ENCODE data around the gene AGAP1. TPM values are rescaled to one million over a fixed set of nuclear protein-coding genes. Genes with fewer than 3 reads are reported as not detected.
A peak's percentile ranks its signal among the peaks of the same experiment; 100 is the strongest.

Gene AGAP1
- total RNA-seq, 4 donors from 2014 or later, result 5.3 to 30.6 (median 19.2) TPM

DNA sequence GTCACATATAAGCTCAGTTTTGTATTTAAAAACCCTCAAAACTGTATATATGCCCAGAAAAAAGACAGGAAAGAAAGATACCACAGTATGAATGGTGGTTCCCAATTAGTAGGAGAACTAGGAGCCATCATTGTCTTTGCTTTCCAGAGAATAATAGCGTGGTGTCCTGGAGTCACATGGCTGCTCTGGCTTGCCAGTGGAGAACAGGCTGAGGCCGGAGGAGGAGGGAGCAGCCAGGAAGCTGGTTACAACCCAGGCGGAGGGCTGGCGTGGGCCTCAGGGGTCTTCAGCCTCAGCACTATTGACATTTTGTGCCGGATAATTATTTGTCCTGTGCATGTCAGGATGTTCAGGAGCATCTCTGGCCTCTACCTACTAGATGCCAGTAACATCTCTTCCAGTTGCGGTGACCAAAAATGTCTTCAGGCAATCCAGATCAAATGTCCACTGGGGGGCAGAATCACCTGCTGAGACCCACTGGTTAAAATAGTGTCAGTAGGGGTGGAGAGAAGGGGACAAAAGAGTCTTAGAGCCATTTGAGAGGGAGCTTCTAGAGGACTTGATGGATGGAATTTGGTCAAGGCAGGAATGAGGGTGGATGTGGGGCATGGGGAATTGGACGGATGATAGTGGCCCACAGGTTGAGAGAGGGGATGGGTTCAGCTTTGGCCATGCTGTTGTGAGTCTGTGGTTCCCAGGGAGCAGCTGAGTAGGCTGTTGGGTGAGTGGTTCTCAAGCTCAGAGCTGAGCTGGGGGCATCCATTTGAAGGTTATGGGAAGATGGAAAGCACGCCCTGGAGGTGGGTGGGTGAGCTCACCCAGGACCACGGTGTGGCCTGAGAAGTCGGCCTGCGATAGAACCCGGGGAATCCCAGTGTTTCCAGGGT, 144.9 kb downstream of the AGAP1 start:
- H3K4me3 ChIP-seq, result no peak overlapping the region
- DNase-seq, result no peak
- H3K27me3 ChIP-seq, result no peaks in the 10 kb centered on the region
- H3K9me3 ChIP-seq, result no peaks in the 10 kb centered on the region
- H3K36me3 ChIP-seq, result no peaks in the 10 kb centered on the region
- TF ChIP-seq, protein P1, sequence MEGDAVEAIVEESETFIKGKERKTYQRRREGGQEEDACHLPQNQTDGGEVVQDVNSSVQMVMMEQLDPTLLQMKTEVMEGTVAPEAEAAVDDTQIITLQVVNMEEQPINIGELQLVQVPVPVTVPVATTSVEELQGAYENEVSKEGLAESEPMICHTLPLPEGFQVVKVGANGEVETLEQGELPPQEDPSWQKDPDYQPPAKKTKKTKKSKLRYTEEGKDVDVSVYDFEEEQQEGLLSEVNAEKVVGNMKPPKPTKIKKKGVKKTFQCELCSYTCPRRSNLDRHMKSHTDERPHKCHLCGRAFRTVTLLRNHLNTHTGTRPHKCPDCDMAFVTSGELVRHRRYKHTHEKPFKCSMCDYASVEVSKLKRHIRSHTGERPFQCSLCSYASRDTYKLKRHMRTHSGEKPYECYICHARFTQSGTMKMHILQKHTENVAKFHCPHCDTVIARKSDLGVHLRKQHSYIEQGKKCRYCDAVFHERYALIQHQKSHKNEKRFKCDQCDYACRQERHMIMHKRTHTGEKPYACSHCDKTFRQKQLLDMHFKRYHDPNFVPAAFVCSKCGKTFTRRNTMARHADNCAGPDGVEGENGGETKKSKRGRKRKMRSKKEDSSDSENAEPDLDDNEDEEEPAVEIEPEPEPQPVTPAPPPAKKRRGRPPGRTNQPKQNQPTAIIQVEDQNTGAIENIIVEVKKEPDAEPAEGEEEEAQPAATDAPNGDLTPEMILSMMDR (IDR thresholded peaks at IDR 0.05), result no peak
- TF ChIP-seq POLR2A (IDR thresholded peaks at IDR 0.05), result no peak
- peak overlapping the region; percentile 60 to 66 for H3K27ac ChIP-seq
- intact Hi-C loops (cut with DNase I; ENCODE audit: low total_unique reads), result no loop called here
- H3K4me1 ChIP-seq, result peaks cover 0 to 4% of the 10 kb centered on the region in 2 donors

DNA sequence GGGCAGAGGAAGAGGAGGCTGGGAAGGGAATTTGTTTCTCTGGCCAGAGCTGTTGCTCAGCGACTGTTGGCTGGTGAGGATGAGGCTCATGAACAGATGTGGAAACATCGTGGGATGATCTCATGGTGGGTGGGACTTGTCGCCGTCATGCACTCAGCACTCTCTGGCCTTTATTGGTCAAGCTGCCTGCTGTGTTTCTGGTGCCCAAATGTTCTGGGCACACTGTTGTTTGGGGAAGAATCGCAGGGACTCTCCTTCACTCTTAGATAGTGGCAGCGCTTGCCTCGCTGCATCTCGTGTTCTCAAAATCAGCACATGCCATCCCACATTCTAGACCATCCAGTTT, 145.6 kb downstream of the AGAP1 start:
- intact Hi-C loops (cut with DNase I; ENCODE audit: low total_unique reads), result no loop called here

DNA sequence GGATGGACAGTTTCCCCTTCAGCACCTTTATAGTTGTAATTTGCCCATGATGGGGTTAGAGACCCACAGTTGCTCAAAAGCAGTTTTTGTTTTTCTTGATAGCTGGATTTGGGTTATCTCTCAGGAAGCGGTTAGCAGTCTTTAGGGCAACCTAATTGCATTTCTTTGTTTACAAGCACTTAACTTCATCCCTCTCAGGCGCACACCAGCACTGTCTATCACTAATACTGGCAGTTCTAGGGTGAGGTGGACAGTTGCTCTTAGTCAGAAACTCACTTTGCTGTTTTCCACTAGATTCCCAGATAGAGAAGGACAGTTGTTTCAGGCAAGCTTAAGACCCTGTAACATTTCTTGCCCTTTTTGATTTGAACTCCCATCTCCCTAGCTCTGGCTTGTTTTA, 146.0 kb downstream of the AGAP1 start:
- peak overlapping the region; percentile 54 to 66 for H3K27ac ChIP-seq
- no peak overlapping the region for H3K4me3 ChIP-seq
- H3K4me1 ChIP-seq, result peaks cover 0 to 4% of the 10 kb centered on the region in 2 donors
- TF ChIP-seq, protein P1 (IDR thresholded peaks at IDR 0.05), result no peak
- no peak for TF ChIP-seq POLR2A (IDR thresholded peaks at IDR 0.05)
- H3K9me3 ChIP-seq, result no peaks in the 10 kb centered on the region
- intact Hi-C loops (cut with DNase I; ENCODE audit: low total_unique reads), result no loop called here
- no peaks in the 10 kb centered on the region for H3K27me3 ChIP-seq
- DNase-seq, result no peak
- H3K36me3 ChIP-seq, result no peaks in the 10 kb centered on the region

More for the DNA sequence above, 145.6 kb downstream of the AGAP1 start:
- Histone ChIP-seq H3K27me3 (no peaks in the 10 kb centered on the region), H3K9me3 (no peaks in the 10 kb centered on the region), H3K4me3 (no peak overlapping the region), H3K36me3 (no peaks in the 10 kb centered on the region), H3K27ac (peak overlapping the region; percentile 60 to 66), H3K4me1 (peaks cover 0 to 4% of the 10 kb centered on the region in 2 donors)
- peak; percentile 83 to 85 for DNase-seq
- TF ChIP-seq POLR2A (IDR thresholded peaks at IDR 0.05), result peak; percentile 54 to 58
- TF ChIP-seq, protein P1 (IDR thresholded peaks at IDR 0.05), result no peak

DNA sequence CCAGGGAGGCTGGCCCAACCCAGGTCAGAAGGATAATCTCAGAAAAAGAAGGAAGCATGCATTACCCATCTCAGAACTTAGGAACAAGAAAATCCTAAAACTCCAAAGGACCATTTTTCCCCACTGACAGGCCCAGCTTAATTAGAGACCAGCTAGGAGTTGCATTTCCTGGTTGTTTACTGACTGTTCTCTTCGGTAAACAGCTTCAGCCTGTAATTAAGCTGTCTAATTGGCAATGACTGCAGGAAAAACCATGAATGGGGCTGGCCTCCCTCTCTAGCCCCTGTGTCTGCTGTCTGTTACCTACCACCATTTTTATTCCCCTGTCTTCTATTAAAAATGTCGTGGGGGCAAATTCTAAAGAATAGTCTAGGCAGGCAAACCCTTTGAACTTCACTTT, 146.5 kb downstream of the AGAP1 start:
- DNase-seq, result no peak
- no peak overlapping the region for H3K4me3 ChIP-seq
- H3K36me3 ChIP-seq, result no peaks in the 10 kb centered on the region
- intact Hi-C loops (cut with DNase I; ENCODE audit: low total_unique reads), result no loop called here
- H3K4me1 ChIP-seq, result peaks cover 0 to 4% of the 10 kb centered on the region in 2 donors
- TF ChIP-seq, protein P1 (IDR thresholded peaks at IDR 0.05), result no peak
- no peak for TF ChIP-seq POLR2A (IDR thresholded peaks at IDR 0.05)
- H3K27me3 ChIP-seq, result no peaks in the 10 kb centered on the region
- no peaks in the 10 kb centered on the region for H3K9me3 ChIP-seq
- peak overlapping the region; percentile 54 to 66 for H3K27ac ChIP-seq

DNA sequence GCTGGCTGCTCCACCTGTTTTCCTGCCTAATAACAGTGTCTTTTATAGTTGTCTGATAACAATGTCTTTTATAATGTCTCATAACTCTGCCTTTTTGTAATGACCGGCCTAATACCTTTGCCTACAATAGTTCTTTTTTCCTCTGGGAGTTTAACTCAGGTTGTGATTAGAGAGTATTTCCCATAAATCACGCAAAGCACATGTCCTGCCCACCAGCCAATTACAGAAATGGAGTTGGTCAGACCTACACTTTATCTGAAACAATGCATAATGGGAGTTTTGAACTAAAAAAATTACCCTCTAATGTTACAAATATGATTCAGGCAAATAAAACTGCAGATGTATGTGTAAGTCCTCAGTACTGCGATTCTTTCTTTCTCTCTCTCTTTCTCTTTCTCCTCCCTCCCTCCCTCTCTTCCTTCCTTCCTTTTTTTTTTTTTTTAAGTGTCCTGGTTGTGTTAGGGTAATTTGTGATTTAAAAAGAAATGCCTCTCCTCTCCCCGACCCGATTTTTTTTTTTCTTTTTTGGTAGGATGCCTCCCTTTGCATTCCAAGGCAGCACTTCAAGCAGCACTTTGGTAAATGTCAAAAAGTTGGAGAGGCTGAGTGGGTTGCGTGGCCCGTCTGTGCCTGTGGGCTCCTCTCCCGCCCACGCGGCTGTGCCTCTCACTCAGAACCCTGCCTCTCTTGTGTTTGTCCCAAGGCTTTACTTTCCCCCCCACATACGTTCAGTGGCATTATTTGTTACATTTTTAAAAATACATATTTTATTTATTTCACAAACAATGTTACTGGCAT, 147.3 kb downstream of the AGAP1 start:
- no peaks in the 10 kb centered on the region for H3K27me3 ChIP-seq
- intact Hi-C loops (cut with DNase I; ENCODE audit: low total_unique reads), result no loop called here
- no peak overlapping the region for H3K4me3 ChIP-seq
- H3K4me1 ChIP-seq, result peaks cover 0 to 4% of the 10 kb centered on the region in 2 donors
- H3K36me3 ChIP-seq, result no peaks in the 10 kb centered on the region
- H3K9me3 ChIP-seq, result no peaks in the 10 kb centered on the region
- DNase-seq, result peak in 1 of 2 donors; percentile 58
- TF ChIP-seq POLR2A (IDR thresholded peaks at IDR 0.05), result no peak
- TF ChIP-seq, protein P1 (IDR thresholded peaks at IDR 0.05), result no peak
- peak overlapping the region; percentile 54 to 66 for H3K27ac ChIP-seq

Measured in uterus (tissue), 4 donors.